Subcutaneous adipose tissue (tissue), 4 donors: ENCODE measurements around the gene OPRD1. TPM values are rescaled to one million over a fixed set of nuclear protein-coding genes. Genes with fewer than 3 reads are reported as not detected.

Experiments used
- total RNA-seq, 4 donors: library from RNA; depleted of rRNA; stranded (reverse); fragments of >200 nt; gene quantifications; one replicate each; pipeline ENCODE4 v1.1.0, GENCODE V29; 2016
- TF ChIP-seq, protein P1 (sequence below): fragments of 450-650 bp; IDR thresholded peaks from one replicate; pipeline ENCODE4 v1.5.1; 2016; ENCODE audit warnings: low read depth, mild to moderate bottlenecking, control low read depth, antibody characterized with exemption, moderate library complexity

OPRD1 gene
- total RNA-seq, 4 donors from 2014 or later, result not detected

DNA sequence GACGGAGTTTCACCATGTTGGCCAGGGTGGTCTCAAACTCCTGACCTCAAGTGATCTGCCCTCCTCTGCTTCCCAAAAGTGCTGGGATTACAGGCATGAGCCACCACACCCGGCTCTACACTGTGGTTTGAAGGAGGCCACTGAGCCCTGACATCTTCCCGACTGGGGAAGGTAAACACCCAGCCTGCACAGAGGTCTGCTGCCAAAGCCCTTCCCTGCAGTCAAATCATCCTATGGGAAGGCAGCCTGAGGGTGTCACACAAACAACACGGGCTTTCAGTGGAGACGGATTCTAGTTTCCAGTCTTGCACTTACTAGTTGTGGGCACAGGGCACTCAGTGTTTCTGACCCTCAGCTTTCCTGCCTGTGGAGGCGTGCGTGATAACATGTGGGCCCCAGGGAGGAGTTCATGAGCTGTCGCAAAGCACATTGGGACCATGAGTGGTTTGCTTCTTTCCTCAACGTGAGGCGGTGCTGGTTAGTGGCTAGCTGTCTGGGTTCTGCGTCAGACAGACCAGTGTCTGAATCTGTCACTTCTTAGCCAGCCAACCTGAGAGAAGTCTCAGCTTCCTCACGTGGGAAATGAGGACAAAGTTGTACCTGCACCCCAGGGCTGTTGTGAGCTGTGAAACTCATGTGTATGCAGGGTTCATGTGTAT is 21.5 kb upstream of the OPRD1 start:
- TF ChIP-seq, protein P1, sequence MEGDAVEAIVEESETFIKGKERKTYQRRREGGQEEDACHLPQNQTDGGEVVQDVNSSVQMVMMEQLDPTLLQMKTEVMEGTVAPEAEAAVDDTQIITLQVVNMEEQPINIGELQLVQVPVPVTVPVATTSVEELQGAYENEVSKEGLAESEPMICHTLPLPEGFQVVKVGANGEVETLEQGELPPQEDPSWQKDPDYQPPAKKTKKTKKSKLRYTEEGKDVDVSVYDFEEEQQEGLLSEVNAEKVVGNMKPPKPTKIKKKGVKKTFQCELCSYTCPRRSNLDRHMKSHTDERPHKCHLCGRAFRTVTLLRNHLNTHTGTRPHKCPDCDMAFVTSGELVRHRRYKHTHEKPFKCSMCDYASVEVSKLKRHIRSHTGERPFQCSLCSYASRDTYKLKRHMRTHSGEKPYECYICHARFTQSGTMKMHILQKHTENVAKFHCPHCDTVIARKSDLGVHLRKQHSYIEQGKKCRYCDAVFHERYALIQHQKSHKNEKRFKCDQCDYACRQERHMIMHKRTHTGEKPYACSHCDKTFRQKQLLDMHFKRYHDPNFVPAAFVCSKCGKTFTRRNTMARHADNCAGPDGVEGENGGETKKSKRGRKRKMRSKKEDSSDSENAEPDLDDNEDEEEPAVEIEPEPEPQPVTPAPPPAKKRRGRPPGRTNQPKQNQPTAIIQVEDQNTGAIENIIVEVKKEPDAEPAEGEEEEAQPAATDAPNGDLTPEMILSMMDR, result no peak

DNA sequence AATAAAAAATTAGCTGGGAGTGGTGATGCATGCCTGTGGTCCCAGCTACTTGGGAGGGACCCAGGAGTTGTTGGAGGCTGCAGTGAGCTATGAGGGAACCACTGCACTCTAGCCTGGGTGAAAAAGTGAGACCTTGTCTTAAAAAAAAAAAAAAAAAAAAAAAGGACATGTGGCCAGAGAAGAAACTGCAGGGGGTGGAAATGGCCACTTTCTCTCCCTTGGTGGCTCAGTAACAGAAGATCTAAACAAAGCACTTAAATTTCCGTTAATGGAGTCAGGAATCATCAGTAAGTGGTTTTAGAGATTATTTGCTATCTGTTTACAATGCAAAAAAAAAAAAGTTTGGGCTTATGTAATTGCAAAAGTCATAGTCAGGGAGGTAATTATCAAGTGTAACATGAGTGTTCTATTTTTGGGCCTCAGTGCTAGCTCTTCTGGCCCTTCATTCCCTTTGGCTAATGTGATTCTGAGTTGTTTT is 19.3 kb upstream of the OPRD1 start:
- TF ChIP-seq, protein P1, result no peak

DNA sequence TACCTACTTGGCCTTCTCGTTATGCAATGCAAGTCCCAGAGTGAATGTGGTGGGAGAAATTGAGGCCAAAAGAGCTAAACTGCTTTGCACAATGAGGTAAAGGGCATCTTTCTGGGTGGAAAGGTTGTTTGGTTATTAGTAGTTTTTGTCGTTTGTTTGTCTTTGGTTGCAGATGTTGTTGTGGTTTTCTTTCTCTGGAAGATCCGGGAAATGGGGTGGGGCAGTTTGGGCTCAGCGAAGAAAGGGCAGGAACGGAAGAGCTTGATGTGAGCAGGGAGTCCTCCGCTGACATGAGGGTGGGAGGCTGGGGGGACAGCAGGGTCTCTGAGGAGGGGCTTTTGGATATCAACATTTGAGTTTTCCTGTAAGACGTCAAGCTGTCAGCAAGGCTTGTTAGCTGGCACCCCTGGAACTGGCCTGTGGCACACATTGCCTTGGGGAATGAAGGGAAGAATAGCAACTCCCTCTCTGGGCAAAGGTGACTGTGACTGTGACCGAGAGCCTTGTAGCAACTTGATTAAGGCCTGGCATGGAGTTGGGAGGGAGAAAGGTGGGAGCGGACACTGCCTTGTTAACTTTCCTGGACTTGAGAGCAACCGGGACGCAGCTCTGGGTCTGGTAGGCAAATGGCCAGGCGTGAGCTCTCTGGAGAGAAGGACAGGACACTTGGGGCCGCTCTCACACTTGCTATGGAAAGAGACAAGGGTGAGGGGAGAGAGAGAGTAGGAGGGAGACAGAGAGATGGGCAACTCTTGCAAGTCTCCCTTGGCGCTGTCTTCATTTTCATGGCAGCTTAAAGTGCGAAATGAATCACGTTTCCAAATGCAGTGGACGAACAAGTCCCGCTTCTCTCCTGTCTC is 15.4 kb upstream of the OPRD1 start:
- TF ChIP-seq, protein P1, result no peak

DNA sequence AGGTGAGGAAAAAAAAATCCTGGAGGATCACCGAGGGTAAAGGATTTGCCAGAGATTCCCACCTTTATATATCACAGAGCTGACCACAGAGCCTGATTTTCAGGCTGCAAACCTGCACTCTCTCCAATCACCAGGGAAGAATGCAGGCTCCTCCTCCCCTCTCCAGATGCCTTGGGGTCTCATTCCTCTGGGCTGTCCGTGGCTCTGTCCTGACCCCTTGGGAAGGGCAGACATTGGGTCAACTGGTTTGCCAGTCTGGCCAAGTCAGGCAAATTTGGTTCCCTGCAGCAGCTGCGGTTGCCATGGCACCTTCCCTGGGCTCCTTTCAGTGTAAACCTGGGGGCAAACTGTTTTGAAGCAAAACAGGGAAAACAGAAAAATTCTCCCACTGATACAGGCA is 11.6 kb upstream of the OPRD1 start:
- TF ChIP-seq, protein P1, result no peak

DNA sequence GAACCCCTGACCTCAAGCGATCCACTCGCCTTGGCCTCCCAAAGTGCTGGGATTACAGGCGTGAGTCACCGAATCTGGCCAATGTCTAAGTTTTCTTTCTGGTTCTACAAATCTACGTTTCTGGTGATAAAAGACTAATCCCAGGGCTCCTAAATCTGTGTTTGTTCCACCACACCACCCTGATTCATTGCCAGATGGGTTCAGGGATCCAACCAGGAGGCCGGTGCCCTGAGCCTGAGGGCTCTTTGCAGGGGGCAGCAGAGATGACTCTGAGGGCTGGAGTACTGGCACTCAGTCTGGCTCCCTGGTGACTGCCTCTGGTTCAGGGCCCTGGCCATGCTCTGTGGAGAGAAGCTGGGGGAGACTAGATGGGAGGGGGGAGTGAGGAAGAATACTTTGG is 10.5 kb upstream of the OPRD1 start:
- TF ChIP-seq, protein P1, result no peak

DNA sequence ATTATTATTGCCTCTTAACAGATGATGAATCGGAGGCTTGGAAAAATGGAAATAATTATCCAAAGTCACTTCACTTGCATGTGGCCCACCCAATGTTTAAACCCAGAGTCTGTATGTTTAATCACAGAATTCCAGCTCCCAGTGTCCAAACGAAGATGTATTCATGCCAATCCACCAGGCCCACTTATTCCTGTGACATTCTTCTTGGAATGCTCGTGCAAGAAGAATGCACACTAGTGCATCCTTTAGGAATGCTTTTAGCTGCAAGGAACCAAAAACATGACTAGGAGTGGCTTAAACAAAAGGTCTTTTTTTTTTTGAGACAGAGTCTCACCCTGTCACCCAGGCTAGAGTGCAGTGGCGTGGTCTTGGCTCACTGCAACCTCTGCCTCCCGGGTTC is 8.9 kb upstream of the OPRD1 start:
- TF ChIP-seq, protein P1, result no peak

DNA sequence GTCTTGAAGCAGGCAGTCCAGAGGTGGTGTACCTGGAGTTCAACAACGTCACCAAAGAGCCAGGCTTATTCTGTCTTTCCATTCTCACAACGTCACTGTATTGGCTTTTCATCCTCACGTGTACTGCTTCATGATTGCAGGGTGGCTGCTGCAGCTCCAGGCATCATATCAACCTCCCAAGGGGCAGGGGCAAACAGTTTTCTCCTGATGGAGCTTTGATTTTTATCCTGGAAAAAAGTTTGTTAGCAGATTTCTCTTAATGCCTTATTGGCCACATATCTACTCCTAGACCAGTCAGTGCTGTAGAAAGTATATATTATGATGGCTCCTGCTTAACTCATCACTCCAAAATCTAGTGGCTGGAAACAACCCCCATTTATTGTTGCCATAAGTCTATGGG is 8.3 kb upstream of the OPRD1 start:
- TF ChIP-seq, protein P1, result no peak
